ENCODE data around the gene MUC3A.

DNA sequence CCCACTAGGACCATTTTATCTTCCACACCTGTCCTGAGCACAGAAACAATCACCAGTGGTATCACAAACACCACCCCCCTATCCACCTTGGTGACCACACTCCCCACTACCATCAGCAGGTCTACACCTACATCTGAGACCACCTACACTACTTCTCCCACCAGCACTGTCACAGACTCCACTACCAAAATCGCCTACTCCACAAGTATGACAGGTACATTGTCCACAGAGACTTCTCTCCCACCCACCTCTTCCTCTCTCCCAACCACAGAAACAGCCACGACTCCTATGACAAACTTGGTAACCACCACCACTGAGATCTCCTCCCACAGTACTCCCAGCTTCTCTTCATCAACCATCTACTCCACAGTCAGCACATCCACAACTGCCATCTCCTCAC lies 3.3 kb downstream of the MUC3A start:
- no peak for TF ChIP-seq CTCF (IDR thresholded peaks at IDR 0.05; ENCODE audit: low read depth, low read length)
- TF ChIP-seq EZH2phosphoT487 (IDR thresholded peaks at IDR 0.05; ENCODE audit: low read depth) = no peak
